NCI-H1694 treated with DMSO at 0.1 percent for 48 hours (cell line): Measurements from ENCODE around the gene MAST1.
A peak's percentile ranks its signal among the peaks of the same experiment; 100 is the strongest.
"Not testable (repeated sequence)": the region's sequence is repeated elsewhere in the genome, so short reads cannot be mapped to it uniquely, and the experiment has no call there.

ENCODE experiments used
- DNase-seq: peaks from one replicate; lab custom pipeline; 2025; lab: John Stamatoyannopoulos, UW

The MAST1 gene

DNA sequence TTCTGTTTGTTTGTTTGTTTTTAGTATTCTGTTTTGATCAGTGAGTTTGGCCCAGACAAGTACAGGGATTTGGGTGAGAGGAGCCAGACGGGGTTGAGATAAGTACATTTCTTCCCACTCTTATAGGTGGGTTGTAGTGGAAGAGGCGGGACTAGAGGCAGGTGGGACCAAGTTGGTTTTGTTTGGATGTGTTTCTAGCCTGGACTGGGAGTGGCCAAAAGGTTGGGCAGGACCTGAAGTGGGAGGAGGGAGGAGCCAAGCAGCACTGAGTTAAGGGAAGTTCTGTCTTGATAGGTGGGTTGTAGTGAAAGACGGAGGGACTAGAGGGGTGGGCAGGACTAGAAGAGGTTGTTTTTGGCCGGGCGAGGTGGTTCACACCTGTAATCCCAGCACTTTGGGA is 33.9 kb downstream of the MAST1 start:
- no peak for DNase-seq

DNA sequence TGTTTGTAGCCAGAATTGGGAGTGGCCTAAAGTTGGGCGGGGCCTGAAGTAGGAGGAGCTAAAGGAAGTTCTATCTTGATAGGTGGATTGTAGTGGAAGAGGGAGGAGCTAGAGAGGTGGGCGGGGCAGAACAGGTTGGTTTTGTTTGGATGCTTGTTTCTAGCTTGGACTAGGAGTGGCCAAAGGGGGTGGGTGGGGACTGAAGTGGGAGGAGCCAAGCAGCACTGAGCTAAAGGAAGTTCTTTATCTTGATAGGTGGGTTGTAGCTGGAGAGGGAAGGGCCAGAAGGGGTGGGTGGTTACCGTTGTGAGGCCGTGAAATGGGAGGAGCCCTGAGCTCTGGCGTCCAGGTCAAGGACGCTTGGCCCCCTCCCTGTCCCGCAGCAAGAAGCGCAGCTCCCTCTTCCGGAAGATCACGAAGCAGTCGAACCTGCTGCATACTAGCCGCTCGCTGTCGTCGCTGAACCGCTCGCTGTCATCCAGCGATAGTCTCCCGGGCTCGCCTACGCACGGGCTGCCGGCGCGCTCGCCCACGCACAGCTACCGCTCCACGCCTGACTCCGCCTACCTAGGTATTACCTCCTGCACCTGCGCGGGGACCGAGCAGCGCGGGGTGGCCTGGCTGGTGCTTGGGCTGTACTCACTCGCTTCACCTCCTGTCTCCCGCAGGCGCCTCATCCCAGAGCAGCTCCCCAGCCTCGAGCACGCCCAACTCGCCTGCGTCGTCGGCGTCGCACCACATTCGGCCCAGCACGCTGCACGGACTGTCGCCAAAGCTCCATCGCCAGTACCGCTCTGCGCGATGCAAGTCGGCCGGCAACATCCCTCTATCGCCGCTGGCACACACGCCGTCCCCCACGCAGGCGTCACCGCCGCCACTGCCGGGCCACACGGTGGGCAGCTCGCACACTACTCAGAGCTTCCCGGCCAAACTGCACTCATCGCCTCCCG is 34.9 kb downstream of the MAST1 start:
- no peak for DNase-seq

- DNase-seq = no peak
These were observed 35.8 kb downstream of the MAST1 start for GRCh38 chr19:12873891-12874745.

DNA sequence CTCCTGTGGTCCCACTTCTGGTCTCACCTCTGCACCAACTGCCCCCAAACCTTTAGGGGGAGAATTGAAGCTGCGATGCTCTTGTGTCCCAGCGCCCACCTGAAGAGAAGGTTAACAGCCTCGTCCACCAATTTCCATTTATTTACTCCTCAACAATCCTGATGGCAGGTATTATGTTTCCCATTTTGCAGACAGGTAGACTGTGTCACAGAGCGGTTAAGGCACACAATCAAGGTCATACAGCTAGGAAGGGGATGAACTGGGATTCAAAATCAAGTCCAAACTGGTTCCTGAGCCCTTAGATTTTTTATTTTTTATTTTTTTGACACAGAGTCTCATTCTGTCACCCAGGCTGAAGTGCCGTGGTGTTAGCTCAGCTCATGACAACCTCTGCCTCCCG is 36.8 kb downstream of the MAST1 start:
- DNase-seq = no peak

DNA sequence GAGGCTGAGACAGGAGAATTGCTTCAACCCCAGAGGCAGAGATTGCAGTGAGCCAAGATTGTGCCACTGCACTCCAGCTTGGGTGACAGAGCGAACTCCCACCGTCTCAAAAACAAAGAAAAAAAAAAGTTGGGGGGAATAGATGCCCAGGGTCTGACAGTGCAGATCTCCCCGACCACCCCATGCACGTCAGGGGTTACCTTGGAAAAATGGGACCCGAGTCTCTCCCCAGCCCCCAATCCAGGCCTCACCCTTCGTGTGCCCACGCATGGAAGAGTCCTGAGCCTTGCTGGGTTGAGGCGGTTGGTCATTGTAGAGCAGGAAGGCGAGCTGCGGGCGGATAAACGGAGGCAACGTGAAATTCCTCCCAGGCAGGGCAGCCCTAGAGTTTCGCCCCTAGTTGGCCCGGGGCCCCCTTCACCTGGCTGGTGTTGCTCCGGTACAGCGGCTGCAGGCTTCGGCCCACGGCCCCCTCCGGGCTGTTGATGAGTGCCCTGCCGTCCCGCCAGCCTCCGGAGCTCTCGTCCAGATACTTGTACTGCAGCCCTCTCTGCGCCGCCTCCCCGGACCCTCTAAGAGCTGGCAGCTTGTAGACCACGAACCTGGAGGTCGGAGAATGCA is 42.3 kb downstream of the MAST1 start:
- DNase-seq = no peak

DNA sequence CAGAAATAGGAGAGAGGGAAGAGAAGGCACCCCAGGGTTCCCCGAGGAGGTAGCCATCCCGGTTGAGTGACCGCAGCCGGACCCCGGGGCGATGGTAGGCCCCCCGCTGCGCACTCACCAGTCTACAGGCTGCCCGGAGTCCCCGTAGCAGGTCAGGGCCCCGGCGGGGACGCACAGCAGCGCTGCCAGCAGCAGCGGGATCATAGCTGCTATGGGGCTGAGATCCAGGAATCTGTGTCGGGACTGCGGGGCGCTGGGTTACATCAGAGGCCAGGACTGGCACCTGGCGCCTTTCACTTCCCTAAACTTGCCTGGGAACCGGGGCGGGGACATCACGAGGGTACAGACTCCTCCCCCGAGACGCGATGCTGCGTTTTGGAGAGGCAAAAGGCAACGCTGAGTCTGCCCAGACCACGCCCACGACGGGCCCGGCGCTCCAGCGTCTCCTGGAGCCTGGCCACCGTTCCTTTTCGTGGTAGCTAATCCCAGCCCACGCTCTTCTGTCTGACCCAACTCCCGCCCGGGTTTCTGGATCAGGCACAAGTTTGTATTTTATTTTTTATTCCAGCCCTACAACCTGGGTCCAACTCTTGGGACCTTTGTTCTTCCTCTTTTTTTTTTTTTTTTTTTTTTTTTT is 43.0 kb downstream of the MAST1 start, which contains the start of gene DNASE2:
Gene DNASE2, minus strand, starts transcription at position 278 of the 637 bp plus-strand sequence. Its CDS starts 74 bp downstream, at position 204.
- DNase-seq = peak; percentile 94

- DNase-seq = no peak
These were observed 44.3 kb downstream of the MAST1 start for GRCh38 chr19:12882589-12882988.

DNA sequence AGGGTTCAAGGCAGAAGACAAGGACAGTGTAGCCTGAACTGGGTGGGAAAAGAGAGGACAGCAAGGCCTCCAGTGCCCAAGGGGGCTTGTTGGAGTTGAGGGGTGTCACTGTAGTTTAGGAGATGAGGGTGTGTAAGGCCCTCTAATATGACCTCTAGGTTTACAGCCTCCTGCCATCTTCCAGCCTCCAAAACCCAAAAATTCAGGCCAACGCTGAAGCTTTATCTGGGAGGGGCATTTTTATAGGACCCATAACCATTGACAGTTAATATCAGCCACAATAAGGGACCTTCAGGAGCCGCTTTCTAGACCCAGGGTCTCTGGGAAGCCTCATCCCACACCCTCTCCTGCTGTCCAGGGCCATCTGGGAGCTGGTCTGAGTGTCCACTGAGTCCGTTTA is 45.9 kb downstream of the MAST1 start:
- DNase-seq = no peak

GRCh38 chr19:12884627-12884925 is 46.3 kb downstream of the MAST1 start:
- no peak for DNase-seq

DNA sequence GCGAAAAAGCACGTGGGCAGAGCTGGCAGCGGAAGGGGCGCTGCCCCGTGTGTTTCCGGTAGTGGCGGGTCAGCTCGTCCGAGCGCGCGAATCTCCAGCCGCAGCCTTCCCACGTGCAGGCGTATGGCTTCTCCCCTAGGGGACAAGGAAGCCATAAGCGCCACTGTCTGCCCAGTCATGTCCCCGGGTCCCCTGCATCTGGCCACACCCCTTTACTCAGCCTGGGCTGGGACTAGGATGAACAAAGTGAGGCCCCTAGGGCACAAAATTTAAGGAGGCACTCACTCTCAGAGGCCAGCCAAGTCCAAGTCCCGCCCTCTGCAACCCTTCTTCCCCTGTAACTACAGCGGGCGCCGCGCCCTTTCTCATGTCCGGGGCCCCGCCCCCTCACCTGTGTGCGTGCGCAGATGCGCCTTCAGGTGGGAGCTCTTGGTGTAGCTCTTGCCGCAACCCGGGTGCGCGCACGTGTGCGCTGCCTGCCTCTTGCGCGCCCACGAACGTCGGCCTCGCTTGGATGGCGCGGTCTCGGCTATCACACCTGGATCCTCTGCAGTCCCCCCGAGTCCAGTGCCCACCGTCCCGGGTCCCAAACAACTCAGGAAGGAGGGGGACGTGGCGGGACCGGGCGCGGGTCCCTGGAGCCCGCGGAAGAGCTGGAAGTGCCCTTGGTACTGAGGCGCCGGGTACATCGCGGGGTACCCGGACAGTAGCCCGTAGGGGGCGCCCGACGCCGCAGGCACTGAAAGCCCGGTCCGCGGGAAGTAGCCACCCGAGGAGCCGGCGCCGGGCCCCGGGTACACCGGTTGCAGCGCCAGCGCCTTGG is 46.8 kb downstream of the MAST1 start:
- DNase-seq = peak; percentile 52

DNA sequence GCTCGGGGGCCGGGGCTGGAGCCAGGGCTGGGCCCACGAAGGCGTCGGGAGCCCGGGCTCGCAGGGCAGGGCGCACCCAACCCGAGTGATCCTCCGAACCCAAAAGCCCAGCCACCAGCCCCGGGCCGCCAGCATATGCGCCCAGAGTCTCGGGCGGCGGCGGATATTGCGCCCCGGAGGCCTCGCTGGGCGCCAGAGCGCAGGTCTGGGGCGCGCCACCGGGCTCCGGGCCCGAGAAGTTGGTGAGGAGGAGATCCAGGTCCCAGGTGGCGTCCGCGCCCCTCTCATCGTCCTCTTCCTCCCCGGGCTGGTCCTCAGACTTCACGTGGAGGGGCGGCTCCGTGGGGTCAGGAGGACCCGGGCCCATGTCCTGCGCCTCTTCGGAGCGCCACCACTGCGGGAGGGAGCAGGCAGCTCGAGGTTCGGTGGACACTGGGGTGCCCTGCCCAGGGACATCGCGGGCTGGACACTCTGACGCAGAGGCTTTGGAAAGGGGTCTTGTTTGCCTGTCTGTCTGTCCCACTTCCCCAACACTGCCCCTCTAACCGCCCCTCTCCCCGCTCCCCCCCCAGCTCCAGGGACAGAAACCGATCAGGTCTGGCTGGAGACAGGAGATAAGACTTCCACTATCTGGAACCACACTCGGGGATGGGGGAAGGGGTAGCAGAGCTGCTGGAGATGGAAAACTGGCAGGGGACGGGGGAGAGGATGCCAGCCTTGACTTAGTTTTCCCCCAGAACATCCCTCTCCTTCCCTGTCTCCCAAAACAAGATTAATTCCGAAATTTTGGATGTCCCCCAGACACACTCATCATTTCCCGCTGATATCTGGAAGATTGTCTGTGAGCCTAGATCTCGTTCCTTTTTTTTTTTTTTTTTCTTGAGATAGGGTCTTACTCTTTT is 47.7 kb downstream of the MAST1 start:
- no peak for DNase-seq

DNA sequence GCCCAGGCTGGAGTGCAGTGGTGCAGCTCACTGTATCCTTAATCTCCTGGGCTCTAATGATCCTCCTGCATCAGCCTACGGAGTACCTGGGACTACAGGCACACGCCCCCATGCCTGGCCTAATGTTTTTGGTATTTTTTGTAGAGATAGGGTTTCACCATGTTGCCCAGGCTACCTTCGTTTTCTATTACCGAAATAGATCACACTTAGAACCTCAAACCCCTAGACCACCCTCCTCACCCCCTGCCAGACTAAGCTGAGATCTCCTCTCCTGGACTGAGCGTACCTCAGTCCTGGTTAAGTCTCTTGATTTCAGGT is 48.3 kb downstream of the MAST1 start:
- no peak for DNase-seq

DNA sequence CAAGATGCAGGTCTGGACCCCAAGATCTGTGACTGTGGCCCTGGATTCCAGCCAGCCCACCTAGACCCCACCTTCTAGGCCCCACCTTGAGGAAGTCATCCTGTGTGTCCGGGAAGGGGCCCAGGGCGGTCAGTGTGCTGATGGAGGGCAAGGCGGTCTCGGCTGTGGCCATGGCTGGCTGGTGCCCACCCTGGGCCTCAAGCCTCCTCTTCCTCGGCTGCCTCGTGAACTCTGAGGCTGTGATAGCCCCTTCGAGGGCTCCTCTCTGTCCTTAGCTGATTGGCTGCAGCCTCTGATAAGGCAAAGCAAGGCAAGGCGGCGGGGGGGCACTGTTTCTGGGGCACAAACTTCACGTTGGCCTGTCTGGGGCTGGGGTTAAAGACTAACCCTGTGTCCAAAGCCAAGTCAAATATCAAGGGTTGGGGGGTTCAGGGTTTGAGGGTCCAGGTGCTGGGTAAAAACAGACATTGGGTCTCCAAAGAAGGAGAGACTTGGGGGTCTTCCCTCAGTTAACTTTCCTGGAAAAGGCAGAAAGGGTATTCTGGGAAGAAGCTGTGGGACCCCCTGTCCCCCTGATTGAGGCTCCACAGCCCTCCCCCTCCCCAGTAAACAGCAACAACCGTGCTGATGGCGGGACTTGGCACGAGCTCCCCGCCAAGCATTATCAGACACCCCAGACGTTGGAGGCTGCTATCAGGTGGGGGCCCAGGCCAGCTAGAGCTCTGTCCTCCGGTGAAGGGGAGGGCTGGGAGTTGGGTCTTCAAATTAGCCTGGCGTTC is 48.8 kb downstream of the MAST1 start, which contains the start of gene KLF1:
Gene KLF1, minus strand, starts transcription at position 233 of the 779 bp plus-strand sequence. Its CDS starts 61 bp downstream, at position 172.
- no peak for DNase-seq

DNA sequence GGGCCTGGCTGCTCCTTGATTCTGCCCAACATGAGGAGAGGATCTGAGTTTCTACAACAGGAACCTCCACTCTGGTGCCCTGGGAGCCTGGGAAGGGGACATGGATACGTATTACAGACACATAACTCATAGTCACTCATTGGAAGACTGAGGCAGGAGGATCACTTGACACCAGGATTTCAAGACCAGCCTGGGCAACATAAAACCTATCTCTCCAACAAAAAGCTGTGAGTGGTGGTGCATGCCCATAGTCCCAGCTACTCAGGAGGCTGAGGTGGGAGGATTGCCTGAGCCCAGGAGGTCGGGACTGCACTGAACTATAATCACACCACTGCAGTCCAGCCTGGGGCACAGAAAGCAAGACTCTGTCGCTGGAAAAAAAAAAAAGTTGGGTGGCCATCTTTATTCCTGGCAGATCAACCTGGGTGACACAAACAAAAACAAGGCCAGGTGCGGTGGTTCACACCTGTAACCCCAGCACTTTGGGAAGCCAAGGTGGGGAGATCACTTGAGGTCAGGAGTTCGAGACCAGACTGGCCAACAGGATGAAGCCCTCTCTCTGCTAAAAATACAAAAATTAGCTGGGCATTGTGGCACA is 49.8 kb downstream of the MAST1 start:
- no peak for DNase-seq

DNA sequence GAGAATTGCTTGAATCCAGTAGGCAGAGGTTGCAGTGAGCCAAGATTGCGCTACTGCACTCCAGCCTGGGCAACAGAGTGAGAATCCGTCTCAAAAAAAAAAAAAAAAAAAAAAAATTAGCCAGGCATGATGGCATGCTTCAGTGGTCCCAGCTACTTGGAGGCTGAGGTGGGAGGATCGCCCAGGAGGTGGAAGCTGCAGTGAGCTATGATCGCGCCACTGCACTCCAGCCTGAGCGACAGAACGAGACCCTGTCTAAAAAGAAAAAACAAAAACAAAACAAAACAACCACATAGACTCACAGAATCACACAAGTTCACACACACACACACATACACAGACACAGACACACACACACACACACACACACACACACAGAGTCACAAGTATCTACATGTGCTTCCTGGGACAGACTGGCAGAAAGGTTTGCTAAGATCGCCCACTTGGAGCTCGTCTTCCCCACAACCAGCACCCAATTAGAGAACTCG is 52.0 kb downstream of the MAST1 start:
- DNase-seq = not testable (repeated sequence)

GRCh38 chr19:12890787-12891552 is 52.7 kb downstream of the MAST1 start, which contains the start of gene GCDH:
GCDH (plus strand) TSS chr19:12891160; CDS start chr19:12891305, 145 bp downstream.
- peak; percentile 98 for DNase-seq

DNA sequence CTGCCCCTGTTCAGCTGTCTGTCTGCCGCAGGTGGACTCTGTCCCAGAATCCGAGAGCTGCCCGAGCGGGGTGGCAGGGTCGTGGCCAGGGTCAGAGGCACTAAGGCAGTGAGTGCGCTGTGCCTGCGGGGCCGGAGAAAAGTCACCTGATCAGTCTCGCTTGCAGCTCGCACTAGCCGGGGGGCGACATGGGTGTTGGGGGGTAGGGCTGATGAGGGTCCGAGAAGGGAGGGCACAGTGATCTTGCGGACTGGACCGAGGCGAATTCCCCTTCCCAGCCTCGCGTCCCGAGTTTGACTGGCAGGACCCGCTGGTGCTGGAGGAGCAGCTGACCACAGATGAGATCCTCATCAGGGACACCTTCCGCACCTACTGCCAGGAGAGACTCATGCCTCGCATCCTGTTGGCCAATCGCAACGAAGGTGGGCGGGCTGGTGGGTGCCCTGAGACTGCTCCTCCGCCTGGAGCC is 53.3 kb downstream of the MAST1 start:
- no peak for DNase-seq

GRCh38 chr19:12893582-12893981 is 55.3 kb downstream of the MAST1 start:
- no peak for DNase-seq
